Lower leg skin (tissue), 3 donors: Measurements from ENCODE around the gene METTL2A.
"Not testable (repeated sequence)": the region's sequence is repeated elsewhere in the genome, so short reads cannot be mapped to it uniquely, and the experiment has no call there.

ENCODE experiments used
- POLR2A ChIP-seq, 2 donors: fragments of 450-650 bp; IDR thresholded peaks; one replicate each; pipeline ENCODE4 v1.6.1; 2016 to 2017; ENCODE audit warnings: antibody characterized with exemption in 2 of 2, mild to moderate bottlenecking in 1 of 2, moderate library complexity in 1 of 2
- TF ChIP-seq, protein P1 (sequence below), 3 donors: fragments of 450-650 bp; IDR thresholded peaks; one replicate each; pipeline ENCODE4 v1.5.1; 2016; ENCODE audit warnings: antibody characterized with exemption in 3 of 3, mild to moderate bottlenecking in 3 of 3, moderate library complexity in 2 of 3

DNA sequence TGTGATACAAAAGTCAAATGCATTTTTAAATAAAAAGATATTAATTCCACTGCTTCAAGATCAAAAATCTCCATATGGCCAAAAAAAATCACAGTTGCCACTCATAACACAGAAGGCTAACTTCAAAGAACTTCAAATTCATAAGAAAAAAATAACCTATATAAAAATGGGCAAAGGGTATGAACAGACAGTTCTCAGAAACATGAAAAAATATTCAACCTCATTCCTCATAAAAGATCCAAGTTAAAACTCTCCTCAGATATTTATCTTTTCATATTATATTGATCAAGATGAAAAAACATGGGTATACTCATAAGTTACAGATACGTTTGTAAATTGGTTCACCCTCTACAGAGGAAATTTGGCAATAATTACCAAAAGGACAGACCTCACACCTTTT lies 10.6 kb upstream of the METTL2A start:
- TF ChIP-seq, protein P1, sequence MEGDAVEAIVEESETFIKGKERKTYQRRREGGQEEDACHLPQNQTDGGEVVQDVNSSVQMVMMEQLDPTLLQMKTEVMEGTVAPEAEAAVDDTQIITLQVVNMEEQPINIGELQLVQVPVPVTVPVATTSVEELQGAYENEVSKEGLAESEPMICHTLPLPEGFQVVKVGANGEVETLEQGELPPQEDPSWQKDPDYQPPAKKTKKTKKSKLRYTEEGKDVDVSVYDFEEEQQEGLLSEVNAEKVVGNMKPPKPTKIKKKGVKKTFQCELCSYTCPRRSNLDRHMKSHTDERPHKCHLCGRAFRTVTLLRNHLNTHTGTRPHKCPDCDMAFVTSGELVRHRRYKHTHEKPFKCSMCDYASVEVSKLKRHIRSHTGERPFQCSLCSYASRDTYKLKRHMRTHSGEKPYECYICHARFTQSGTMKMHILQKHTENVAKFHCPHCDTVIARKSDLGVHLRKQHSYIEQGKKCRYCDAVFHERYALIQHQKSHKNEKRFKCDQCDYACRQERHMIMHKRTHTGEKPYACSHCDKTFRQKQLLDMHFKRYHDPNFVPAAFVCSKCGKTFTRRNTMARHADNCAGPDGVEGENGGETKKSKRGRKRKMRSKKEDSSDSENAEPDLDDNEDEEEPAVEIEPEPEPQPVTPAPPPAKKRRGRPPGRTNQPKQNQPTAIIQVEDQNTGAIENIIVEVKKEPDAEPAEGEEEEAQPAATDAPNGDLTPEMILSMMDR (IDR thresholded peaks at IDR 0.05): not testable (repeated sequence)
- TF ChIP-seq POLR2A (IDR thresholded peaks at IDR 0.05): not testable (repeated sequence)
